Body of pancreas (tissue), 4 donors: ENCODE measurements around the gene MRGPRE. TPM values are rescaled to one million over a fixed set of nuclear protein-coding genes. Genes with fewer than 3 reads are reported as not detected.
A peak's percentile ranks its signal among the peaks of the same experiment; 100 is the strongest.

Experiments used
- ATAC-seq: fragments of 150-250 bp; one replicate; pipeline ENCODE4 v1.9.1; 2016
- DNase-seq, 4 donors: peaks; one replicate each; pipeline ENCODE4 v3.0.0-alpha.2; 2019
- H3K27ac ChIP-seq, 4 donors: fragments of 200-600 bp; sonication (generic); 1 replicate in 3 of 4; 2 replicates in 1 of 4; pipeline versions ENCODE4 v1.5.1 to v1.6.1; 2016 to 2019; ENCODE audit warnings: mild to moderate bottlenecking in 1 of 4, mixed read lengths in 1 of 4, moderate library complexity in 1 of 4
- H3K27me3 ChIP-seq, 2 donors: fragments of 200-600 bp; sonication (generic); one replicate each; pipeline ENCODE4 v1.6.0; 2016; ENCODE audit warnings: mild to moderate bottlenecking in 1 of 2
- H3K36me3 ChIP-seq, 2 donors: fragments of 200-600 bp; sonication (generic); replicated peaks in 1 of 2; 2 replicates each; pipeline ENCODE4 v1.5.1; 2016; ENCODE audit warnings: low read depth in 2 of 2; ENCODE audit not compliant: insufficient read depth in 1 of 2
- H3K4me1 ChIP-seq: fragments of 200-600 bp; sonication (generic); one replicate; pipeline ENCODE4 v1.6.0; 2016
- H3K4me3 ChIP-seq, 2 donors: fragments of 200-600 bp; sonication (generic); 1 replicate in 1 of 2; 2 replicates in 1 of 2; pipeline ENCODE4 v1.5.1; 2016 to 2019
- H3K9me3 ChIP-seq, 3 donors: fragments of 200-600 bp; sonication (generic); 1 replicate in 2 of 3; 2 replicates in 1 of 3; pipeline ENCODE4 v1.5.1; 2016
- POLR2A ChIP-seq, 3 donors: fragments of 450-650 bp; IDR thresholded peaks; one replicate each; pipeline ENCODE4 v1.6.1; 2016; ENCODE audit warnings: antibody characterized with exemption in 3 of 3, mild to moderate bottlenecking in 2 of 3
- WGBS, 2 donors: methylation state at CpG; one replicate each; pipeline ENCODE4 v1.1.5; 2017; 5-methylcytosine and 5-hydroxymethylcytosine counted together
- intact Hi-C: fragments of 100-400 bp; cut with DNase I; formaldehyde crosslinking; loops from one replicate; pipeline ENCODE4 v1.15.1; 2023
- total RNA-seq, 2 donors: library from RNA; depleted of rRNA; stranded (reverse); fragments of >200 nt; gene quantifications; one replicate each; pipeline ENCODE4 v1.1.0, GENCODE V29; 2016
- TF ChIP-seq, protein P1 (sequence below), 7 experiments: fragments of 450-650 bp in 4 of 7; fragments of 200-600 bp in 3 of 7; sonication (generic) in 3 of 7; IDR thresholded peaks; one replicate each; pipeline ENCODE4 v1.5.1; 2016 to 2019; ENCODE audit warnings: antibody characterized with exemption in 7 of 7

Gene MRGPRE
- total RNA-seq, 2 donors from 2014 or later, result not detected

DNA sequence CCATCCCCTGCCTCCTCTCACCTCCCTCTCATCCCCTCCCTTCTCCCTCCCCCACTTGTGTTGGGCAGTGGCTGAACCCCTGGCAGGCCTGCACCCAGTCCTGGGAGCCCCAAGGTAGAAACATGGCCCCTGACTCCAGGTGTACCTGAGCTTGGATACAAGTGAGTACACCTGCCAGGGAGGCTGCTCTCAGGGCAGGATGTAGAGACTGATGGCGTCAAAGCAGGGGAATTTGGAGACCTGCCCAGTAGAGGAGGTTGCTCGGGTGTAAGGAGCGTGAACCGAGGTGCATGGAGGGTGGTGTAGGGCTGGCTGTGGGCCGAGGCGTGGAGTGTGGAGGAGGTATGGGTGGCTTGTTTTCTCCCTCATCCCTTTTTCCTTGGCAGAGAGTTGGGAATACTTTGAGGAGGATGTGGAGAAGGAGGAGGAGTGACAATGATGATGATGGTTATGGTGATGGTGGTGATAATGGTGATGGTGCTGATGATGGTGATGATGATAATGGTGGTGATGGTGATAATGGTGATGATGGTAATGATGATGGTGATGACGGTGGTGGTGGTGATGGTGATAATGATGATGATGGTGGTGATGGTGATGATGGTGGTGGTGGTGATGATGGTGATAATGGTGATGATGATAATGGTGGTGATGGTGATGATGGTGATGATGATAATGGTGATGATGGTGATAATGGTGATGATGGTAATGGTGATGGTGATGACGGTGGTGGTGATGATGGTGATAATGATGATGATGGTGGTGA lies 25.9 kb downstream of the MRGPRE start:
- H3K9me3 ChIP-seq, result no peaks in the 10 kb centered on the region
- H3K27me3 ChIP-seq, result peaks cover 0 to 13% of the 10 kb centered on the region in 2 donors
- ATAC-seq (no peak), DNase-seq (no peak)
- peaks cover 9% of the 10 kb centered on the region for H3K4me1 ChIP-seq
- intact Hi-C loops, result no loop called here
- H3K4me3 ChIP-seq, result no peak overlapping the region
- TF ChIP-seq, protein P1, sequence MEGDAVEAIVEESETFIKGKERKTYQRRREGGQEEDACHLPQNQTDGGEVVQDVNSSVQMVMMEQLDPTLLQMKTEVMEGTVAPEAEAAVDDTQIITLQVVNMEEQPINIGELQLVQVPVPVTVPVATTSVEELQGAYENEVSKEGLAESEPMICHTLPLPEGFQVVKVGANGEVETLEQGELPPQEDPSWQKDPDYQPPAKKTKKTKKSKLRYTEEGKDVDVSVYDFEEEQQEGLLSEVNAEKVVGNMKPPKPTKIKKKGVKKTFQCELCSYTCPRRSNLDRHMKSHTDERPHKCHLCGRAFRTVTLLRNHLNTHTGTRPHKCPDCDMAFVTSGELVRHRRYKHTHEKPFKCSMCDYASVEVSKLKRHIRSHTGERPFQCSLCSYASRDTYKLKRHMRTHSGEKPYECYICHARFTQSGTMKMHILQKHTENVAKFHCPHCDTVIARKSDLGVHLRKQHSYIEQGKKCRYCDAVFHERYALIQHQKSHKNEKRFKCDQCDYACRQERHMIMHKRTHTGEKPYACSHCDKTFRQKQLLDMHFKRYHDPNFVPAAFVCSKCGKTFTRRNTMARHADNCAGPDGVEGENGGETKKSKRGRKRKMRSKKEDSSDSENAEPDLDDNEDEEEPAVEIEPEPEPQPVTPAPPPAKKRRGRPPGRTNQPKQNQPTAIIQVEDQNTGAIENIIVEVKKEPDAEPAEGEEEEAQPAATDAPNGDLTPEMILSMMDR (IDR thresholded peaks at IDR 0.05), result no peak
- no peak for TF ChIP-seq POLR2A (IDR thresholded peaks at IDR 0.05)
- no peaks in the 10 kb centered on the region for H3K36me3 ChIP-seq
- WGBS, 2 donors, result 76 to 78% methylated on average over 8 of the region's 8 CpGs
- no peak overlapping the region for H3K27ac ChIP-seq

GRCh38 chr11:3205261-3206155 lies 26.7 kb downstream of the MRGPRE start:
- no peak overlapping the region for H3K27ac ChIP-seq
- H3K36me3 ChIP-seq, result no peaks in the 10 kb centered on the region
- no peak overlapping the region for H3K4me3 ChIP-seq
- TF ChIP-seq, protein P1 (IDR thresholded peaks at IDR 0.05), result no peak
- no peak for TF ChIP-seq POLR2A (IDR thresholded peaks at IDR 0.05)
- DNase-seq (peak in 1 of 4 donors; percentile 1), ATAC-seq (no peak)
- H3K9me3 ChIP-seq, result no peaks in the 10 kb centered on the region
- peaks cover 0 to 13% of the 10 kb centered on the region in 2 donors for H3K27me3 ChIP-seq
- intact Hi-C loops, result no loop called here
- H3K4me1 ChIP-seq, result peaks cover 9% of the 10 kb centered on the region
- 28 to 43% methylated on average over 9 to 16 of the region's 16 CpGs for whole genome bisulfite sequencing, 2 donors

DNA sequence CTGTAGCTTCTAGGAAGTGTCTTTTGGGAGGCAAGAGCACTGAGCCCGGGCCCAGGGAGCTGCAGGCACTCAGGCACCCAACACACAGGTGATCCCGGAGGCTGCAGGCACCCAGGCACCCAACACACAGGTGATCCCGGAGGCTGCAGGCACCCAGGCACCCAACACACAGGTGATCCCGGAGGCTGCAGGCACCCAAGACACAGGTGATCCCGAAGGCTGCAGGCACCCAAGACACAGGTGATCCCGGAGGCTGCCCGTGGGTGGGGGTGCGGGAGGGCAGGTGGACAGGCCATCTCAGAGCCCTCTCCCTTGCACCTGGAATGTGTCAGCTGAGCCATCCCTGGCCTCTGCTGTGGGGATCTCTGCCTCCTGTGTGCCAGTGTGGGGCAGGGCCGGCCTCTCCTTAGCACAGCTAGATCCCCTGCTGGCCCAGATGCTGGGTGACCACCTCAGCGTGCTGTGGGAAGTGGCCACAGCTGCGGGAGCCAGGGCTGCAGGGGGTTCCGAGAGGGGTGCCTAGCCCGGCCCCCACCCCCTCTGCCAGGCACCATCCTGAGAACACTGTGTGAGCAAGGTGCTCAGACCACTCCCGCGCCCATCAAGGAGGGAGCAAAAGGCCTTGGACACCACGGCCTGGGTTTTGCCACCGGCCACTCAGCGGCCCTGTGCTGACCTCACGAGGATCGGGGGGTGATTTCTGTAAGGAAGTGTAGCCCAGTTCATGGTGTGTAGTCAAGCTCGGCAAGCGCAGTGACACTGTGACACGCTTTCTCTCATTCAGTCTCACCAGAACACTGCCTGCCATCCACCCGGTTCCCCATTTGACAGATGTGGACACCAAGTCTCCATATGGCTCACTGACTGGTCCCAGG lies 27.8 kb downstream of the MRGPRE start:
- DNase-seq (peak in 1 of 4 donors; percentile 2), ATAC-seq (no peak)
- Histone ChIP-seq H3K9me3 (no peaks in the 10 kb centered on the region), H3K27me3 (peaks cover 0 to 13% of the 10 kb centered on the region in 2 donors), H3K27ac (no peak overlapping the region), H3K36me3 (no peaks in the 10 kb centered on the region), H3K4me3 (no peak overlapping the region), H3K4me1 (peaks cover 9% of the 10 kb centered on the region)
- TF ChIP-seq, protein P1 (IDR thresholded peaks at IDR 0.05), result no peak
- no peak for TF ChIP-seq POLR2A (IDR thresholded peaks at IDR 0.05)
- 63 to 76% methylated on average over 6 to 21 of the region's 24 CpGs for WGBS, 2 donors
- intact Hi-C loops, result no loop called here

- no peak overlapping the region for H3K27ac ChIP-seq
- DNase-seq (peak in 3 of 4 donors; percentile 18 to 45 (median 42)), ATAC-seq (peak; percentile 54)
- H3K4me1 ChIP-seq, result peaks cover 9% of the 10 kb centered on the region
- intact Hi-C loops, result no loop called here
- 6% methylated on average over 48 of the region's 51 CpGs; no CpG with 5 or more reads in 1 of the 2 donors for WGBS, 2 donors
- H3K27me3 ChIP-seq, result peaks cover 0 to 13% of the 10 kb centered on the region in 2 donors
- H3K9me3 ChIP-seq, result no peaks in the 10 kb centered on the region
- no peak for TF ChIP-seq POLR2A (IDR thresholded peaks at IDR 0.05)
- TF ChIP-seq, protein P1 (IDR thresholded peaks at IDR 0.05), result peak in 1 of 7 experiments; percentile 23
- no peaks in the 10 kb centered on the region for H3K36me3 ChIP-seq
- no peak overlapping the region for H3K4me3 ChIP-seq
Measured at GRCh38 chr11:3203221-3204043, 28.8 kb downstream of the MRGPRE start.
